ENCODE data around the gene APOBEC3A.
"Not testable (repeated sequence)": the region's sequence is repeated elsewhere in the genome, so short reads cannot be mapped to it uniquely, and the experiment has no call there.

APOBEC3A gene

DNA sequence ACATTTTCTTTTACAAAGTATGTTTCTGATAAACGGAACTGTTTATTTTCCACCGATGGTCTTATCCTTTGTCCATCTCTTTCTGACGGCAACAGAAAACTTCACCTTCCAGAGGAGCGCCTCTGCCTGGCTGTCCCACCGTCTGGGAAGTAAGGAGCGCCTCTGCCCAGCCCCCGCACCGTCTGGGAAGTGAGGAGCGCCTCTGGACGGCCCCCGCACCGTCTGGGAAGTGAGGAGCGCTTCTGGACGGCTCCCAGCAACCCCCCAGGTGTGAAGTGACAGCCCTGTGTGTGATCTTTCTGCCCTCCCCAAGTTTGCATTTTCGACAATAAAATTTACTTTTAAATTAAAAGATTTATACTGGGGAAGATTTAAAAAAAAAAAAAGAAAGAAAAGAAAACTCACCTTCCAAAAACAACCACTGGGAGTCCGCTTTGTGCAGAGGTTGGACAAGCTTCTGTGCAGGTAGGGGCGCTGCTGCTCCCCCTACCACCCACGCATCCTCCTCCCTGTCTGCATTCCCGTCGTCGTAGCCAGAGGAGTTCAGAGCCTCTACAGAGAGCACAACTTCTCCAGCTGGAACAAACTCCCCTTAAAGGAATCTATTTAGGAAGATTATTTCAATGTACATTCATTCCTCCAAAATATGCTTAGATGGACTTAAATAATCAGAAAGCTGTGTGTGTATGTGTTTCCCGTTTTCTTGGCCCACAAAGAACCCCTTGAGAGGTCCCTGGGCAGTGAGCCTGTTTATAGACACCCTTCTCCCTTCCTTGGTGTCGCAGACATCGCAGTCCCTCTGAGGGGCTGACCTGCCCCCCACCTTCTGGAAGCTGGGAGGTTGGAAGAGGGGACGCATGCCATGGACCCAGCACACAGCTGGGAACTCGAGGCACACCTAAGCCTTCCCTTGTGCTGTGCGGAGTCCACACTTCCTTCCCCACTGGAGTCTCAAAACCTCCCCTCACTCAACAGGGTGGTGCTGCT, 23.9 kb downstream of the APOBEC3A start:
- no peak for DNase-seq (ENCODE audit: low spot score)

DNA sequence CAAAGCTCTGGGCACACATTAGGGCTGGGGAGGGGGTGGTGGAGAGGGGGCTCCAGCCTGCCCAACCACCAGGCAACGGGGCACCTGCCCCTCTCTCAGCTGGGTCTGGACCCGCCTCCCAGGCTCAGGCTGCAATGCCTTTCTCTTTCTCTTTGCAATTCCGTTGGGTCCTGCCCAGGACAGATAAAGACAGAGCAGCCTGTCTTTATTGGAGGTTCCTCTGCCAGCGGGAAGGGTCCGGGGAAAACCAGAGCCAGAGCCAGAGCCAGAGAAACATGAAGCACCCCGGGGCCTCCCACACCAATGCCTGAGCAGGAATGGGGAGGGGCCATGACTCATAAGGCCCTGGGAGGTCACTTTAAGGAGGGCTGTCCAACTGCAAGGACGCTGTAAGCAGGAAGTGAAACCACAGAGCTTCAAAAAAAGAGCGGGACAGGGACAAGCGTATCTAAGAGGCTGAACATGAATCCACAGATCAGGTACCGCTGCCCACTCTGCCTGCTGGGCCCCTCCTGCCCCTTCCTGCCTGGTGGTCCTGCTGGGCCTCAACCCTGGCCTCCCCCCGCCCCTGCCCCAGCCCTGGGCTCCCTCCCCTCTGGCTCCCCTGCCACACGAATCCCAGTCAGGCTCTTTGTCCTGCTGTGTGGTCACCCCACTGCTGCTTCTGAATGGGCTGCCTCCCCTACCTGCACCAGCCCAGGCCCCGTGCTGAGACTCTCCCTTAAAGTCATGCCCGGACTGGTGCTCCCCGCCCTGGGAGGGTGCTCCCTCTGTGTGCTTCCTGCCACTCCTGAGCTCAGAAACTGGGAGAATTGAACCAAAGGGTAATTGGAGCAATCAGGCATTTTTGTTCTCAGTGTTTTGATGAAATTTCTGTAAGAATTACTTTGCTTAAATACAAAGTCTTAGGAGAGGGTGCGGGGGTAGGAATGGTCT, 24.9 kb downstream of the APOBEC3A start, which contains the start of gene APOBEC3B:
TSS of gene APOBEC3B (plus strand) at position 356 of the 936 bp plus-strand sequence. CDS start at position 463, 107 bp downstream.
- peak; percentile 84 for DNase-seq (ENCODE audit: low spot score)

DNA sequence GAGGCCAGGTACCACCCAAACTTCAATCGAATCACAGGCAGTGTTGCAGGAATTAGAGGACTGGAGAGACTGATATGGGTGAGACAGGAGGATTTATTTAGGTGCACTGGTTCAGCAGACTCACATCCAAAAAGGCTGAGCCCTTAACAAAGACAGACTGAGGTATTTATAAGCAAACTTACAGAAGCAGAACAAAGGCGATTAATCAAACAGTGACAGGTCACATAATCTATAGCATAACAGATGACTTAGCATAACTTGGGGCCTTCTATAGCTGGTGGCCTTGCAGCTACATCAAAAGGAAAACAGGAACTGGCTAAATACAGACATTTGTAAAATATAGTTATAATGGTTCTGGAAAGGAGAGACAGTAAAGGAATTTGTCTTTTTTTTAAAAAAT, 26.8 kb downstream of the APOBEC3A start:
- DNase-seq (ENCODE audit: low spot score): no peak

- DNase-seq (ENCODE audit: low spot score): not testable (repeated sequence)
Measured at GRCh38 chr22:38984784-38985757, 27.7 kb downstream of the APOBEC3A start.

DNA sequence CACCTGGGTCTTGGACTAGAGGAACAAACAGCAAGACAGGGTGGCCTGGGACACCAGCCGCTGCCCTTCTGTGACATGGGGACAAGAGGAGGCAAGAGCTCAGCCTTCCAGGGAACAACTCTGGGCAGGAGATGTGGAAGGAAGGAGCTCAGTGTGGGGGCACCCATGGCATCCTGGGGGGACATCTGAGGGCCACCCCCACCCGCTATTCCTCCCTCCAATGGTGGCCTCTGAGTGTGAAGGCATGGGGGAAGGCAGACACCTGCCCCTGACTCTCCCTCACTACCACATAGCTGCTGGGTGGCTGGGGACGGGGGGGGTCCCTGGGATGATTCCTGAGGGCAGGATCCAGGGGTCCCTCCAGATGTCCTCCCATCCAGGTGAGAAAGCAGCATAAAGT, 29.2 kb downstream of the APOBEC3A start:
- no peak for DNase-seq (ENCODE audit: low spot score)

- DNase-seq (ENCODE audit: low spot score): no peak
Measured at GRCh38 chr22:38987171-38987895, 29.9 kb downstream of the APOBEC3A start.

GRCh38 chr22:38989466-38989865, 32.1 kb downstream of the APOBEC3A start:
- DNase-seq (ENCODE audit: low spot score): no peak

DNA sequence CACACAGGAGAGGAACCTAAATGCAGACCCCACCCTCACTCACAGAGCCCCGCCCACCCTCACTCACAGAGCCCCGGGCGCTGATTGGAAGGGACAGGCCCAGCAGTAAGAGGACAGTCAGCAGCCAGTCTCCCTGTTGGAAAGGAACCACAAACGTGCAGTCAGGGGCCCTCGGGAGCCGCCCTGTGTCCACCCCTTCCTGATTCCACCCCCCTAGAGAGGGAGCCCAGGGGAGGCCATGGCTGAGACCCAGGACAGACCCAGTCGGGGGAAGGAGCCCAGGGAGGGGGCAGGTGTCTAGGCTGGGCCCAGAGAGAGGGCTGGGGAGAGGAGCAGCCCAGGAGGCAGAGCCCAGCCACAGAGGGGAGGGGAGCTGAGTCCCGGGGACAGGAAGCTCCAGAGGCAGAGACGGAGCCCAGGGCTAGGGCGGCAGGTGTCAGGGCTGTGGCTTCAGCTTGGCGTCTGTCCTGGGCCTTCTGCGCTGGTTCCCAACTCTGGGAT, 35.5 kb downstream of the APOBEC3A start:
- not testable (repeated sequence) for DNase-seq (ENCODE audit: low spot score)

DNA sequence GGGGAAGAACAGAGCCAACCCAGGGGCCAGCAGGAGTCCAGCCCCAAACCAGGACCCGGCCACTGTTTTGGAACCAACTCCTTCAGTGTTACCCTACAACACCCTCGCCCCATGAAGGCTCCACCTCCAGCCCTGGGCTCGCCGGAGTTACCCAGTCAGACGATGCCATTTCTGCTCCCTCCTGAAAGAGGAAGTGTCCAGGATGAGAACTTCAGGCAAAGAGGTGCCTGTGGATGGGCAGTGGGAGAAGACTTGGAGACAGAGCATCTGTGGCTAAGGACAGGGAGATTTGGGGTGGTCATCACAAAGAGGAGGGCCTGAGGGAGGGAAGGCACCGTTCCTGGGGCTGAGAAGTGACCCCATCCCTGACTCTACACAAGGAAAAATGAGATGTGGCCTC, 38.7 kb downstream of the APOBEC3A start:
- DNase-seq (ENCODE audit: low spot score): no peak

DNA sequence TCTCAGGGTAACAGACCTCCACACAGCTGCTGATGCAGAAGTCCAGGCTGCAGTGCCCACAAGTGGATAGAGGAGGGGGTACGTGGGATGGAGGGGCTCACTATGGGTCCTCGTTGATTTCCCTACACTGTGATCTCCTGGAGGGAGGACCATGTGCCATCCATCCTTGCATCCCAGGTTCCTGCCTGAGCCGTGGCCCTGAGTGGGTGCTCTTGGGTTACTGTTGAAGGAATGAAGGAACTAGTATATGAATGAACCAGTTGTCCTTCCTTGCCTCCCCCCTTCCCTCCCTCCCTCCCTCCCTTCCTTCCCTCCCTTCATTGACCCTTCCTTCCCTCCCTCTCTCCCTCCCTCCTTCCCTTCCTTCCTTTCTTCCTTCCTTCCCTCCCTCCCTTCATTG, 40.1 kb downstream of the APOBEC3A start:
- DNase-seq (ENCODE audit: low spot score): no peak

- DNase-seq (ENCODE audit: low spot score): no peak
Measured at GRCh38 chr22:39003165-39003638, 45.8 kb downstream of the APOBEC3A start.

GRCh38 chr22:39007177-39007576, 49.8 kb downstream of the APOBEC3A start:
- no peak for DNase-seq (ENCODE audit: low spot score)

GRCh38 chr22:39008271-39008850, 51.0 kb downstream of the APOBEC3A start:
- DNase-seq (ENCODE audit: low spot score): not testable (repeated sequence)

- no peak for DNase-seq (ENCODE audit: low spot score)
Measured at GRCh38 chr22:39010946-39011345, 53.5 kb downstream of the APOBEC3A start.
